Measurements from ENCODE around the gene ADGRG7. TPM values are rescaled to one million over a fixed set of nuclear protein-coding genes. Genes with fewer than 3 reads are reported as not detected.

ADGRG7 gene
- total and polyA plus RNA-seq, 9 of the 15 experiments (the other 6 are each of a cell fraction or from before 2014, with no cell fraction given): 0.03 TPM; not detected in 7

- TF ChIP-seq TRIM28 (IDR thresholded peaks at IDR 0.05): no peak
- no peak for TF ChIP-seq SLC30A9 (CRISPR knock-in tag; IDR thresholded peaks at IDR 0.05)
- no peak for TF ChIP-seq CUX1 (CRISPR knock-in tag; IDR thresholded peaks at IDR 0.05)
- TF ChIP-seq NCOA4 (IDR thresholded peaks at IDR 0.05; ENCODE audit: partially characterized antibody): no peak
- no peak for TF ChIP-seq ZNF778 (CRISPR knock-in tag; IDR thresholded peaks at IDR 0.05)
- peak; percentile 87 for TF ChIP-seq SPI1 (IDR thresholded peaks at IDR 0.05; ENCODE audit: borderline replicate concordance, low read depth, low read length)
- no peak for TF ChIP-seq CCNT2 (IDR thresholded peaks at IDR 0.05; ENCODE audit: borderline replicate concordance, extremely low read depth, insufficient read length, low read depth, low read length)
- TF ChIP-seq ZNF217 (CRISPR knock-in tag; IDR thresholded peaks at IDR 0.05): no peak
- no peak for TF ChIP-seq ZFP1 (CRISPR knock-in tag; IDR thresholded peaks at IDR 0.05)
- no peak for TF ChIP-seq EP300 (IDR thresholded peaks at IDR 0.05; ENCODE audit: low read length)
- TF ChIP-seq CEBPG (CRISPR knock-in tag; IDR thresholded peaks at IDR 0.05): no peak
- no peak for TF ChIP-seq CEBPG (tag; conservative IDR thresholded peaks at IDR 0.05 in 1 of 2, IDR thresholded peaks at IDR 0.05 in 1 of 2)
- no peak for TF ChIP-seq CTCFL (IDR thresholded peaks at IDR 0.05; ENCODE audit: borderline replicate concordance, insufficient read depth, low read depth, low read length, poor library complexity, severe bottlenecking)
- TF ChIP-seq CREB3L1 (IDR thresholded peaks at IDR 0.05; ENCODE audit: borderline replicate concordance, low read depth): peak; percentile 84
- TF ChIP-seq SMAD4 (CRISPR knock-in tag; conservative IDR thresholded peaks at IDR 0.05): no peak
- TF ChIP-seq ATF7 (IDR thresholded peaks at IDR 0.05): no peak
- TF ChIP-seq SP1 (CRISPR knock-in tag; IDR thresholded peaks at IDR 0.05): no peak
Observed at GRCh38 chr3:100650651-100651619, 41.5 kb downstream of the ADGRG7 start (continued).
